ENCODE measurements around the gene PAK1. TPM values are rescaled to one million over a fixed set of nuclear protein-coding genes. Genes with fewer than 3 reads are reported as not detected.

The PAK1 gene
- total and polyA plus RNA-seq, 2 donors, result 27.7 to 36.6 TPM

DNA sequence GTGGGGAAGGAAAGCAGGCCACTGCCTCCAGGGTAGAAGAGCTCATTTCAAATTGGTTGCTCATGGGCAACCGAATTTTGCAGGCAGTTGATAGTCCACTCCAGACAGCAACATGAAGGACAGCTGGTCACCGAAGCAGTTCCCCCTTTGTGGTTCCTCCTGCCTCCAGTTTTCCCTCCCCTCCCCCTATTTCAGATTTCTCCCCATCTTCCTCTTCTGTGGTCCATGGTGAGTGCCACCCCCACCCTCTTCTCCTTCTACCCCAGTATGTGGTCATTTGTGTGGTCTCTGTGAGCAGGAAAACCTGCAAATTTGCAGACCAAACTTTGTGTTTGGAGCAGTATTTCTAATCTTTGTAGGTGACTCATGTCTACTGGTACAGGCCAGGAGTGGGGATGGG, 38.2 kb upstream of the PAK1 start:
- Histone ChIP-seq H3K36me3 (ENCODE audit: control insufficient read depth in 2 of 2, insufficient read depth in 2 of 2, low read length in 1 of 2) (no peaks in the 10 kb centered on the region), H3K4me3 (ENCODE audit: low read length in 2 of 2) (no peak overlapping the region), H3K27ac (ENCODE audit: low read depth in 1 of 2, low read length in 1 of 2) (no peak overlapping the region), H3K4me1 (ENCODE audit: control insufficient read depth in 2 of 2, insufficient read depth in 2 of 2, low read length in 2 of 2) (no peaks in the 10 kb centered on the region), H3K27me3 (ENCODE audit: control insufficient read depth in 2 of 2, insufficient read depth in 1 of 2, low read length in 1 of 2) (no peaks in the 10 kb centered on the region), H3K9me3 (ENCODE audit: control insufficient read depth in 2 of 2, insufficient read depth in 1 of 2, low read length in 1 of 2) (no peaks in the 10 kb centered on the region)
- DNase-seq (ENCODE audit: low read depth in 6 of 9, low spot score in 9 of 9), result no peak
- 12% methylated on average over 2 of the region's 2 CpGs for WGBS

DNA sequence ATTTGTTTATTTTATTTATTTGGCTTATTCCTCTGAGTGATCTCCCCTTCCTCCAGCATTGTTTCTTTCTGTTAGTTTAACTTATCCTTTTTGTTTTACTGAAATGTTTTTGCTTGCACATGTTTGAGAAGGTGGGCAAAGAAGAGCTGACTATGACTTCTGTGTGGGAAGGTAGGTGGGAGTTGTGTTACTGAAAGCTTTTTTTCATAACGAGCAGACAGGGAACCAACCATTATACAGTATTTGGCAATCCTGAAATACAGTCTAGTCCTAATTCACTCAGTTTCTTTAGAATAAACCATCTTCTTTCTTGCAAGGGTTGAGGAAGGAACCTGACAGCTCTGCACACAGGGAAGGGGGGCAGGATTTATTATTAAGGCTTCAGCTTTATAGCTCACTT, 37.0 kb upstream of the PAK1 start:
- Histone ChIP-seq H3K27ac (ENCODE audit: low read depth in 1 of 2, low read length in 1 of 2) (no peak overlapping the region), H3K36me3 (ENCODE audit: control insufficient read depth in 2 of 2, insufficient read depth in 2 of 2, low read length in 1 of 2) (no peaks in the 10 kb centered on the region), H3K4me3 (ENCODE audit: low read length in 2 of 2) (no peak overlapping the region), H3K9me3 (ENCODE audit: control insufficient read depth in 2 of 2, insufficient read depth in 1 of 2, low read length in 1 of 2) (no peaks in the 10 kb centered on the region), H3K4me1 (ENCODE audit: control insufficient read depth in 2 of 2, insufficient read depth in 2 of 2, low read length in 2 of 2) (no peaks in the 10 kb centered on the region), H3K27me3 (ENCODE audit: control insufficient read depth in 2 of 2, insufficient read depth in 1 of 2, low read length in 1 of 2) (no peaks in the 10 kb centered on the region)
- DNase-seq (ENCODE audit: low read depth in 6 of 9, low spot score in 9 of 9), result no peak
- WGBS, result 72% methylated on average over 1 of the region's 1 CpG

DNA sequence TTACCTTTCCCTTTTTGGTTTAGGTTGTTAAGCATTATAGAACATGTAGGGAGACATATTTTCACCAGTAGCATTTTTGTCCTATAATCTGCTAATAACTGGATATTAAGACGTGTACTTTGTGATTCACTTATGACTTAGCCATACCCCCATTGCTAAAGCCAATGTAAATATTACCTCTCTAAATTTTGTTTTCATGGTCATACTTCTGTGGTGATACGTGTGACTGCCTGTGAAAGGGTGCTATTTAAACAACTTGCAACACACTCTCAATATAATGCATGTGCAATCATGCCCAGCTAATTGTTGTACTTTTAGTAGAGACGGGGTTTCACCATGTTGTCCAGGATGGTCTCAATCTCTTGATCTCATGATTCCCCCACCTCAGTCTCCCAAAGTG, 36.2 kb upstream of the PAK1 start:
- no peaks in the 10 kb centered on the region for H3K36me3 ChIP-seq (ENCODE audit: control insufficient read depth in 2 of 2, insufficient read depth in 2 of 2, low read length in 1 of 2)
- H3K27ac ChIP-seq (ENCODE audit: low read depth in 1 of 2, low read length in 1 of 2), result no peak overlapping the region
- DNase-seq (ENCODE audit: low read depth in 6 of 9, low spot score in 9 of 9), result no peak
- no peaks in the 10 kb centered on the region for H3K9me3 ChIP-seq (ENCODE audit: control insufficient read depth in 2 of 2, insufficient read depth in 1 of 2, low read length in 1 of 2)
- H3K4me1 ChIP-seq (ENCODE audit: control insufficient read depth in 2 of 2, insufficient read depth in 2 of 2, low read length in 2 of 2), result no peaks in the 10 kb centered on the region
- 97% methylated on average over 3 of the region's 3 CpGs for WGBS
- H3K4me3 ChIP-seq (ENCODE audit: low read length in 2 of 2), result no peak overlapping the region
- no peaks in the 10 kb centered on the region for H3K27me3 ChIP-seq (ENCODE audit: control insufficient read depth in 2 of 2, insufficient read depth in 1 of 2, low read length in 1 of 2)

DNA sequence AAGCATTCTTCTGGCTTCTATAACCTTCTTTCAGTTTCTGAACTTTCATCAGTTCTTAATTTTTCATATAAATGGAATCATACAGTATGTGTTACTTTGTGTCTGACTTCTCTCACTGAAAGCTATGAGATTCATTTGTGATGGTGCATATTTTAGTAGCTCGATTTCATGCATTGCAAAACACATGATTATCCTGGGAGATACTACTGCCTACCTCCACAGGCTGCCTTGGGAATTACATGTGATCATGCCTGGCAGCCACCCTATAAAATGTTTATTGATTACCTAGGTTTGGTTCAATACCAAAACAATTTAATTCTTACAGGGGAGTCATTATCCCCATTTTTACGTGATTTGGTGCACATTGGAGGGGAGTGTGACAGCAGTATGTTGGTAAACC, 34.1 kb upstream of the PAK1 start:
- Histone ChIP-seq H3K36me3 (ENCODE audit: control insufficient read depth in 2 of 2, insufficient read depth in 2 of 2, low read length in 1 of 2) (no peaks in the 10 kb centered on the region), H3K4me1 (ENCODE audit: control insufficient read depth in 2 of 2, insufficient read depth in 2 of 2, low read length in 2 of 2) (no peaks in the 10 kb centered on the region), H3K4me3 (ENCODE audit: low read length in 2 of 2) (no peak overlapping the region), H3K9me3 (ENCODE audit: control insufficient read depth in 2 of 2, insufficient read depth in 1 of 2, low read length in 1 of 2) (no peaks in the 10 kb centered on the region), H3K27ac (ENCODE audit: low read depth in 1 of 2, low read length in 1 of 2) (no peak overlapping the region), H3K27me3 (ENCODE audit: control insufficient read depth in 2 of 2, insufficient read depth in 1 of 2, low read length in 1 of 2) (no peaks in the 10 kb centered on the region)
- no peak for DNase-seq (ENCODE audit: low read depth in 6 of 9, low spot score in 9 of 9)
- 96% methylated on average over 2 of the region's 2 CpGs for WGBS

DNA sequence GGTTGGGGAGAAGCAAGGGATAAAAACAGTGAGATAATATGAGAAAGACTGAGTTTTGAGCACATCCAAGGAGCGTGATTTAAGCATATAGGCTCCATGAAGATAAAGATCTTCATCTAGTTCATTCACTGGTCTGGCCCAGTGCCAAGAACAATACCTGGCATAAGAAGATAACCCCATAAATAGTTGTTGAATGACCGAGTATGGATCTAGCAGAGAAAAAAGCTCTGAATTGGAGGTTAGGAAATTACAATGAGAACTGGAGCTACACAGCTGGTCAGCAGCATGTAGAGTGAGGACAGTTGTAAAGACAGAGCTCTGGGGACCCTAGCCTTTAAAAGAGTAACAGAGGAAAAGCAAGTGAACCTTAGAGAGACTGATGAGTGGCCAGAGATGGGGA, 33.0 kb upstream of the PAK1 start:
- H3K36me3 ChIP-seq (ENCODE audit: control insufficient read depth in 2 of 2, insufficient read depth in 2 of 2, low read length in 1 of 2), result no peaks in the 10 kb centered on the region
- 33% methylated on average over 2 of the region's 2 CpGs for WGBS
- H3K27me3 ChIP-seq (ENCODE audit: control insufficient read depth in 2 of 2, insufficient read depth in 1 of 2, low read length in 1 of 2), result no peaks in the 10 kb centered on the region
- H3K9me3 ChIP-seq (ENCODE audit: control insufficient read depth in 2 of 2, insufficient read depth in 1 of 2, low read length in 1 of 2), result no peaks in the 10 kb centered on the region
- no peak overlapping the region for H3K4me3 ChIP-seq (ENCODE audit: low read length in 2 of 2)
- no peak overlapping the region for H3K27ac ChIP-seq (ENCODE audit: low read depth in 1 of 2, low read length in 1 of 2)
- DNase-seq (ENCODE audit: low read depth in 6 of 9, low spot score in 9 of 9), result no peak
- no peaks in the 10 kb centered on the region for H3K4me1 ChIP-seq (ENCODE audit: control insufficient read depth in 2 of 2, insufficient read depth in 2 of 2, low read length in 2 of 2)

DNA sequence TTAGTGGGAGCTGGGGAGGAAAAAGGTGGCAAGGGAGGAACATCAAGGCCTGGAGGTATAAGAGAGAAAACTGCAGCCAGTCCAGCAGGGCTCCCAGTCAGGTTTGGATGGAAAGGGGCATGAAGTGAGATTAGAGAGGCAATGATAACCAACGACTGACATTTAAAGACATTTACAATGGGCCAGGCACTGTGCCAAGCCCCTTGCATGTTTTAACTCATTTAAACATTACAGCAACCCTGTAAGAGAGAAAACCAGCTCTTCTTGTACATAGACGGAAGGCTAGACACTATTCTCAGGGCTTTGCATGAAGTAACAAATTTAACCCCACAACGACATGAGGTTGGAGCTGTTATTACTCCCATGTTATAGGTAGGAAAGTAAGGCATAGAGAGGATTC, 32.1 kb upstream of the PAK1 start:
- Histone ChIP-seq H3K4me3 (ENCODE audit: low read length in 2 of 2) (no peak overlapping the region), H3K9me3 (ENCODE audit: control insufficient read depth in 2 of 2, insufficient read depth in 1 of 2, low read length in 1 of 2) (no peaks in the 10 kb centered on the region), H3K4me1 (ENCODE audit: control insufficient read depth in 2 of 2, insufficient read depth in 2 of 2, low read length in 2 of 2) (no peaks in the 10 kb centered on the region), H3K27ac (ENCODE audit: low read depth in 1 of 2, low read length in 1 of 2) (no peak overlapping the region), H3K27me3 (ENCODE audit: control insufficient read depth in 2 of 2, insufficient read depth in 1 of 2, low read length in 1 of 2) (no peaks in the 10 kb centered on the region), H3K36me3 (ENCODE audit: control insufficient read depth in 2 of 2, insufficient read depth in 2 of 2, low read length in 1 of 2) (no peaks in the 10 kb centered on the region)
- WGBS, result 92% methylated on average over 3 of the region's 3 CpGs
- DNase-seq (ENCODE audit: low read depth in 6 of 9, low spot score in 9 of 9), result no peak

DNA sequence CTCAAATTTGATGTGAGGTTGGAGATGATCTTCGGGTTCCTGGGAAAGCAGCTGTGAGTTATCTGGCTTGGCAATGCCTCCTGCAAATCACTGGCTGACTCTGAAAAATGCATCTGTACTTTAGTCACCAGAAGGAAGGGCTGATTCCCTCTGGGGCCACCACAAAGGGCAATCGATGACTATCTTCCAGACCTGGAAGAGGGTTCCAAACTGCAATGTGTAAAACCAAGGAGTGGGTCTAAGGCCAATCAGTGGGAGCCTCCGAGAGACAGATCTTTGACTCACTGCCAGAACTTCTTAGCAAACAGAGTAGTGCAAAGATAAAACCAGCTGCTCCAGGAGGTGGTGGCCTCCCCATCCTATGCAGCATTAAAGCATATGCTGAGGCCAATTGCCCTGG, 29.1 kb upstream of the PAK1 start:
- WGBS, result 61% methylated on average over 3 of the region's 3 CpGs
- Histone ChIP-seq H3K27ac (ENCODE audit: low read depth in 1 of 2, low read length in 1 of 2) (no peak overlapping the region), H3K9me3 (ENCODE audit: control insufficient read depth in 2 of 2, insufficient read depth in 1 of 2, low read length in 1 of 2) (no peaks in the 10 kb centered on the region), H3K4me3 (ENCODE audit: low read length in 2 of 2) (no peak overlapping the region), H3K27me3 (ENCODE audit: control insufficient read depth in 2 of 2, insufficient read depth in 1 of 2, low read length in 1 of 2) (no peaks in the 10 kb centered on the region), H3K4me1 (ENCODE audit: control insufficient read depth in 2 of 2, insufficient read depth in 2 of 2, low read length in 2 of 2) (no peaks in the 10 kb centered on the region), H3K36me3 (ENCODE audit: control insufficient read depth in 2 of 2, insufficient read depth in 2 of 2, low read length in 1 of 2) (no peaks in the 10 kb centered on the region)
- DNase-seq (ENCODE audit: low read depth in 6 of 9, low spot score in 9 of 9), result no peak

DNA sequence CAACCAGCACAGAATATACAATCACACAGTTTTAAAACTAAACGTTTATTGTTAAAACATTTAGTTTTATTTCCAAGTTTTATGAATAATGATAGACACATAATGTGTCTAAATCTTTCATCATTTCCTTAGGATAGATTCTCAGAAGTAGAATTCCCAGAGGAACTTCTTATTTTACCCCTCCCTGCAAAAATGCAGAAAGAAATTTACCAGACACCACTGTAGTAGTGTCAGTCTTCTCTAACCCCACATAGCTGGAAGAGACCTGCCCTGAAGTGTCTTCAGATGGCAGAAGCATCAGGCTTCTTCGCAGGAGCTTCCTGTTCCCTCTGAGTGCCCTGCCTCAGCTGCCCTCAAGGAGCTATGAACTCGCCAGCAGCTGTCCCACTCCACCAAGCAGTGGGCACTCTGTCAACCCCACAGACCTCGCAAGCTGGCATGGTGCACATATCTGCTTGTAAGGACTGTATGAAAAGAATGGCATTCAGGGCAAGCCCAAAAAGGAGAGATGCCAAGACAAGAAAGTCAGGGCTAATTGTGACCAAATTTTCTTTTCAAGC, 28.5 kb upstream of the PAK1 start:
- Histone ChIP-seq H3K9me3 (ENCODE audit: control insufficient read depth in 2 of 2, insufficient read depth in 1 of 2, low read length in 1 of 2) (no peaks in the 10 kb centered on the region), H3K4me3 (ENCODE audit: low read length in 2 of 2) (no peak overlapping the region), H3K4me1 (ENCODE audit: control insufficient read depth in 2 of 2, insufficient read depth in 2 of 2, low read length in 2 of 2) (no peaks in the 10 kb centered on the region), H3K36me3 (ENCODE audit: control insufficient read depth in 2 of 2, insufficient read depth in 2 of 2, low read length in 1 of 2) (no peaks in the 10 kb centered on the region), H3K27ac (ENCODE audit: low read depth in 1 of 2, low read length in 1 of 2) (no peak overlapping the region), H3K27me3 (ENCODE audit: control insufficient read depth in 2 of 2, insufficient read depth in 1 of 2, low read length in 1 of 2) (no peaks in the 10 kb centered on the region)
- 50% methylated on average over 4 of the region's 4 CpGs for WGBS
- no peak for DNase-seq (ENCODE audit: low read depth in 6 of 9, low spot score in 9 of 9)

DNA sequence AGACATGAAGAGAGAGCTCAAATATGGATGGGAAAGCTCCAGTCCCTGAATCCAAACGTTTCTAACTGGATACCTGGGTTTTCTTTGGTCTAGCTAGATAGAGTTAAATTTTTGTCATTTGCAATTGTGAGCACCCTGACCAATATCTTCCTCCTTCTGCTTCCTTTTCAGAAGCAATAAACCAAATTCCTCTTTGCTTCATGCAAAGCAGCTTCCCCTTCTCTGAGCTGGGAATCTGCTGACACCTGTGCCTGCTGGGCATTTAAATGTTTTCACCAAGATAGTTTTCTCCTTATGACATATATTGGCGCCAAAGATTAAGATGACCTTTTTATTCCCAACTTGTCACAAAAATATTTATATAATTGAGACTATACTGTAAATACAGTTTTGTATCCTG, 27.9 kb upstream of the PAK1 start:
- WGBS, result 8% methylated on average over 2 of the region's 2 CpGs
- no peak for DNase-seq (ENCODE audit: low read depth in 6 of 9, low spot score in 9 of 9)
- no peaks in the 10 kb centered on the region for H3K9me3 ChIP-seq (ENCODE audit: control insufficient read depth in 2 of 2, insufficient read depth in 1 of 2, low read length in 1 of 2)
- H3K27me3 ChIP-seq (ENCODE audit: control insufficient read depth in 2 of 2, insufficient read depth in 1 of 2, low read length in 1 of 2), result no peaks in the 10 kb centered on the region
- H3K36me3 ChIP-seq (ENCODE audit: control insufficient read depth in 2 of 2, insufficient read depth in 2 of 2, low read length in 1 of 2), result no peaks in the 10 kb centered on the region
- no peak overlapping the region for H3K4me3 ChIP-seq (ENCODE audit: low read length in 2 of 2)
- no peak overlapping the region for H3K27ac ChIP-seq (ENCODE audit: low read depth in 1 of 2, low read length in 1 of 2)
- H3K4me1 ChIP-seq (ENCODE audit: control insufficient read depth in 2 of 2, insufficient read depth in 2 of 2, low read length in 2 of 2), result no peaks in the 10 kb centered on the region

DNA sequence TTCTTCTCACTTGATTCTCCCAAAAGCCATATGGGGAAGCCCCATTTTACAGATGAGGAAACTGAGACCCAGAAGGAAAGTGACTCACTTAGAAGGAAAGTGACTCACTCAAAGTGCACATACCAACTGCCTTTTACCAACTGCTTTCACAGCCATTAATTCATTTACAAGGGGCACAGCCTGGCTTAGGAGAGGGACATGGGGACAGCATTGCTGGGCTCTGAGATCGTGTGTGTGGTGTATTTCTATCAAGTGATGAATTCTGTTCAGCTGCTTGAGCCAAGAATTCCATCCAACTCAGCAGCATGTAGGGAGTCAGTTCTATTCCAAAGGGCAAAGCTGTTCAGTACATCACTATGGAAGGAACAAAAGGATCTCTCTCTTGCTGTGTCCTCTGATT, 23.5 kb upstream of the PAK1 start:
- Histone ChIP-seq H3K4me1 (ENCODE audit: control insufficient read depth in 2 of 2, insufficient read depth in 2 of 2, low read length in 2 of 2) (no peaks in the 10 kb centered on the region), H3K27me3 (ENCODE audit: control insufficient read depth in 2 of 2, insufficient read depth in 1 of 2, low read length in 1 of 2) (no peaks in the 10 kb centered on the region), H3K9me3 (ENCODE audit: control insufficient read depth in 2 of 2, insufficient read depth in 1 of 2, low read length in 1 of 2) (no peaks in the 10 kb centered on the region), H3K36me3 (ENCODE audit: control insufficient read depth in 2 of 2, insufficient read depth in 2 of 2, low read length in 1 of 2) (no peaks in the 10 kb centered on the region), H3K27ac (ENCODE audit: low read depth in 1 of 2, low read length in 1 of 2) (no peak overlapping the region), H3K4me3 (ENCODE audit: low read length in 2 of 2) (no peak overlapping the region)
- WGBS, result 90% methylated on average over 1 of the region's 1 CpG
- no peak for DNase-seq (ENCODE audit: low read depth in 6 of 9, low spot score in 9 of 9)

Data from thymus (tissue), 11 donors.